Measurements from ENCODE around the gene ODAD2. TPM values are rescaled to one million over a fixed set of nuclear protein-coding genes. Genes with fewer than 3 reads are reported as not detected.
A peak's percentile ranks its signal among the peaks of the same experiment; 100 is the strongest.

ODAD2 gene
- total RNA-seq, 2 donors from 2014 or later, result 6.0 to 12.0 TPM

DNA sequence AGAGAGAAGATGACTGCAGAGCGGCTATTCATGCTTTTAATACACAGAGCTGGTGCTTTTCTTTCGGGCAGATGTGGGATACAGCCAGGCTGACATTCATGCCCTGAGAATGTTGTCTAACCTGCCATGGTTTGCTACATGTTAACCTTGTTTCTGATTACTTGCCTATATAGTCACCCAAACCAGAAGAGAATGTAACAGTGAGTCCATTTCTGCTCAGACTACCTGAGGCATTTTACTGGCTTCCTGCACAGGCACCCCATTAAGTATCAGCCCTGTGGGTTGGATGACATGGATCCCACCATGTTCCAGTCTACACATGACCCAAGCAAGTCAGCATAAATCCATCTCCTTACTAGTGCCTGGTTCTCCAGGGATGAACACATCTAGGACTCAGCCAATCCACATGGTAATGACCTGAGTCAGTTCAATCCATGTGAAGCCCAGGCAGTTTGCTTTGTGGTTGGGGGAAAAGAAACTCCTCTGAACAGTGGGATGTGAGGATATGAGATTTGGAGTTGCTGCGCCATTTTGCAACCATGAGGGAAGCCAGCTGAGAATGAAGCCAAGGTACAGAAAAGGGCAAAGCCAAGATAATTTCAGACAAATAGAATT, 197.6 kb downstream of the ODAD2 start:
- Mint-ChIP-seq H3K27ac (no peak overlapping the region), H3K36me3 (ENCODE audit: low read depth) (no peaks in the 10 kb centered on the region)
- DNase-seq, result no peak

DNA sequence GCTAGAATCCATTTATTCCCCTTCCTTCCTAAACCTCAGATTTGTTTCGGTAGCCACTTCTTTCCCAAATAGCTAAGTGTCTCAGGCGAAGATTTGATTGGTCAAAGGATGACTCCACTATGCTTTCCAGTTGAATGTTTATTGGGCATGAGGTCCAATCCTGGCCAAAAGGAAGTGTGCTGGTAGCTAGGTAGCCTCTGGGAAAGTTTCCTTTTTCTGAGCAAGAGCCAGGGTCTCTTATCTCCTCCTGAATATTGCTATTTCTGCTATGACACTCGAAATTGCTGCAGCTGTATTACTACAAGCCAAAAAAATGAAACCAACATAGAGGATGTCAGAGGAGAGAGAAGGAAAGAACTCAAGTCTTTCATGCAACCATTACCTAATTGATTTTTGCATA, 199.8 kb downstream of the ODAD2 start:
- H3K27me3 Mint-ChIP-seq (ENCODE audit: insufficient read depth), result no peaks in the 10 kb centered on the region
- no peaks in the 10 kb centered on the region for H3K4me1 ChIP-seq (ENCODE audit: control insufficient read depth, insufficient read depth, low read length)

More for the DNA sequence above, 197.6 kb downstream of the ODAD2 start:
- H3K36me3 ChIP-seq (ENCODE audit: control insufficient read depth, insufficient read depth, low read length), result no peaks in the 10 kb centered on the region
- H3K4me1 ChIP-seq (ENCODE audit: control insufficient read depth, insufficient read depth, low read length), result no peaks in the 10 kb centered on the region
- no peaks in the 10 kb centered on the region for H3K27me3 Mint-ChIP-seq (ENCODE audit: insufficient read depth)
- H3K4me3 Mint-ChIP-seq, result no peak overlapping the region
- WGBS, 2 experiments (ENCODE audit: insufficient coverage in 1 of 2, insufficient read length in 1 of 2), result 94 to 100% methylated on average over 1 to 3 of the region's 3 CpGs
- H3K9me3 Mint-ChIP-seq, result no peaks in the 10 kb centered on the region
- TF ChIP-seq, protein P1, sequence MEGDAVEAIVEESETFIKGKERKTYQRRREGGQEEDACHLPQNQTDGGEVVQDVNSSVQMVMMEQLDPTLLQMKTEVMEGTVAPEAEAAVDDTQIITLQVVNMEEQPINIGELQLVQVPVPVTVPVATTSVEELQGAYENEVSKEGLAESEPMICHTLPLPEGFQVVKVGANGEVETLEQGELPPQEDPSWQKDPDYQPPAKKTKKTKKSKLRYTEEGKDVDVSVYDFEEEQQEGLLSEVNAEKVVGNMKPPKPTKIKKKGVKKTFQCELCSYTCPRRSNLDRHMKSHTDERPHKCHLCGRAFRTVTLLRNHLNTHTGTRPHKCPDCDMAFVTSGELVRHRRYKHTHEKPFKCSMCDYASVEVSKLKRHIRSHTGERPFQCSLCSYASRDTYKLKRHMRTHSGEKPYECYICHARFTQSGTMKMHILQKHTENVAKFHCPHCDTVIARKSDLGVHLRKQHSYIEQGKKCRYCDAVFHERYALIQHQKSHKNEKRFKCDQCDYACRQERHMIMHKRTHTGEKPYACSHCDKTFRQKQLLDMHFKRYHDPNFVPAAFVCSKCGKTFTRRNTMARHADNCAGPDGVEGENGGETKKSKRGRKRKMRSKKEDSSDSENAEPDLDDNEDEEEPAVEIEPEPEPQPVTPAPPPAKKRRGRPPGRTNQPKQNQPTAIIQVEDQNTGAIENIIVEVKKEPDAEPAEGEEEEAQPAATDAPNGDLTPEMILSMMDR (conservative IDR thresholded peaks at IDR 0.05), result no peak
- H3K27me3 ChIP-seq (ENCODE audit: control insufficient read depth, insufficient read depth, low read length, poor library complexity, severe bottlenecking), result no peaks in the 10 kb centered on the region
- H3K4me1 Mint-ChIP-seq, result peaks cover 8% of the 10 kb centered on the region
- H3K9ac ChIP-seq (ENCODE audit: extremely low read depth, low read length, poor library complexity, severe bottlenecking), result no peak overlapping the region
- no peaks in the 10 kb centered on the region for H3K9me3 ChIP-seq (ENCODE audit: control insufficient read depth, low read length)
- no peak overlapping the region for H3K27ac ChIP-seq (ENCODE audit: low read depth, low read length)
- H3K4me3 ChIP-seq (ENCODE audit: low read length), result no peak overlapping the region

DNA sequence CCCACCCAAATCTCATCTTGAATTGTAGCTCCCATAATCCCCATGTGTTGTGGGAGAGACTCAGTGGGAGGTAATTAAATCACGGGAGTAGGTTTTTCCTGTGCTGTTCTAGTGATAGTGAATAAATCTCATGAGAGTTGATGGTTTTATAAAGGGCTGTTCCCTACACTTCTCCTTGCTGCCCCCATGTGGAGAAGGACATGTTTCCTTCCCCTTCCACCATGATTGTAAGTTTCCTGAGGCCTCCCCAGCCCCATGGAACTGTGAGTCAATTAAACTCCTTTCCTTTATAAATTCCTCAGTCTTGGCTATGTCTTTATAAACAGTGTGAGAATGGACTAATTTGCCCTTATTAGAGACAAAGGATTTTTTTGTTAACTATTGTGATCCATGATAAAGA, 204.7 kb downstream of the ODAD2 start:
- Mint-ChIP-seq H3K4me3 (no peak overlapping the region), H3K9me3 (no peaks in the 10 kb centered on the region), H3K27ac (no peak overlapping the region), H3K27me3 (ENCODE audit: insufficient read depth) (no peaks in the 10 kb centered on the region), H3K36me3 (ENCODE audit: low read depth) (no peaks in the 10 kb centered on the region), H3K4me1 (peaks cover 9% of the 10 kb centered on the region)
- H3K27ac ChIP-seq (ENCODE audit: low read depth, low read length), result no peak overlapping the region
- H3K4me1 ChIP-seq (ENCODE audit: control insufficient read depth, insufficient read depth, low read length), result peaks cover 4% of the 10 kb centered on the region
- H3K27me3 ChIP-seq (ENCODE audit: control insufficient read depth, insufficient read depth, low read length, poor library complexity, severe bottlenecking), result no peaks in the 10 kb centered on the region
- no peaks in the 10 kb centered on the region for H3K9me3 ChIP-seq (ENCODE audit: control insufficient read depth, low read length)
- 79% methylated on average over 1 of the region's 1 CpG; no CpG with 5 or more reads in 1 of the 2 experiments for WGBS, 2 experiments (ENCODE audit: insufficient coverage in 1 of 2, insufficient read length in 1 of 2)
- TF ChIP-seq, protein P1 (conservative IDR thresholded peaks at IDR 0.05), result peak; percentile 59
- no peak overlapping the region for H3K9ac ChIP-seq (ENCODE audit: extremely low read depth, low read length, poor library complexity, severe bottlenecking)
- H3K4me3 ChIP-seq (ENCODE audit: low read length), result no peak overlapping the region
- DNase-seq, result peak; percentile 50
- no peaks in the 10 kb centered on the region for H3K36me3 ChIP-seq (ENCODE audit: control insufficient read depth, insufficient read depth, low read length)

More for the DNA sequence above, 199.8 kb downstream of the ODAD2 start:
- Mint-ChIP-seq H3K9me3 (no peaks in the 10 kb centered on the region), H3K4me1 (peaks cover 8% of the 10 kb centered on the region), H3K36me3 (ENCODE audit: low read depth) (no peaks in the 10 kb centered on the region), H3K27ac (no peak overlapping the region), H3K4me3 (no peak overlapping the region)
- TF ChIP-seq, protein P1 (conservative IDR thresholded peaks at IDR 0.05), result no peak
- no peaks in the 10 kb centered on the region for H3K27me3 ChIP-seq (ENCODE audit: control insufficient read depth, insufficient read depth, low read length, poor library complexity, severe bottlenecking)
- no peak overlapping the region for H3K9ac ChIP-seq (ENCODE audit: extremely low read depth, low read length, poor library complexity, severe bottlenecking)
- H3K27ac ChIP-seq (ENCODE audit: low read depth, low read length), result no peak overlapping the region
- no peak overlapping the region for H3K4me3 ChIP-seq (ENCODE audit: low read length)
- no peaks in the 10 kb centered on the region for H3K36me3 ChIP-seq (ENCODE audit: control insufficient read depth, insufficient read depth, low read length)
- no peak for DNase-seq
- H3K9me3 ChIP-seq (ENCODE audit: control insufficient read depth, low read length), result no peaks in the 10 kb centered on the region
- WGBS, 2 experiments (ENCODE audit: insufficient coverage in 1 of 2, insufficient read length in 1 of 2), result 90 to 100% methylated on average over 1 to 3 of the region's 3 CpGs

Measured in endodermal cell (in vitro differentiated cells).